Heart right ventricle (tissue), 16 donors: ENCODE data around the gene ELFN1. TPM values are rescaled to one million over a fixed set of nuclear protein-coding genes. Genes with fewer than 3 reads are reported as not detected.
A peak's percentile ranks its signal among the peaks of the same experiment; 100 is the strongest.

ENCODE experiments used
- ATAC-seq, 8 donors: fragments of 200-7000 bp; cut with Tn5 transposase; one replicate each; pipeline ENCODE4 v1.9.1; 2020; ENCODE audit warnings: mild to moderate bottlenecking in 8 of 8, moderate library complexity in 8 of 8, moderate number of reproducible peaks in 1 of 8
- DNase-seq, 2 donors: peaks; one replicate each; pipeline ENCODE4 v3.0.0-alpha.2; 2020
- H3K27ac ChIP-seq, 10 donors: fragments of 200-600 bp; sonication (generic) in 2 of 10; one replicate each; pipeline versions ENCODE4 v1.5.0 to v1.8.0; 2020 to 2022; ENCODE audit warnings: mild to moderate bottlenecking in 3 of 10
- H3K27me3 ChIP-seq, 7 donors: fragments of 200-600 bp; one replicate each; pipeline ENCODE4 v1.8.0; 2021 to 2022; ENCODE audit warnings: mild to moderate bottlenecking in 2 of 7
- H3K36me3 ChIP-seq, 9 donors: fragments of 200-600 bp; sonication (generic) in 1 of 9; one replicate each; pipeline versions ENCODE4 v1.5.0 to v1.8.0; 2020 to 2022; ENCODE audit warnings: mild to moderate bottlenecking in 2 of 9
- H3K4me1 ChIP-seq, 9 donors: fragments of 200-600 bp; sonication (generic) in 1 of 9; one replicate each; pipeline versions ENCODE4 v1.5.0 to v1.8.0; 2020 to 2022; ENCODE audit warnings: mild to moderate bottlenecking in 4 of 9
- H3K4me3 ChIP-seq, 10 donors: fragments of 200-600 bp; sonication (generic) in 2 of 10; one replicate each; pipeline versions ENCODE4 v1.5.0 to v1.8.0; 2020 to 2022; ENCODE audit warnings: mild to moderate bottlenecking in 7 of 10, moderate library complexity in 2 of 10
- H3K9me3 ChIP-seq, 11 donors: fragments of 200-600 bp in 10 of 11; sonication (generic) in 2 of 11; one replicate each; pipeline versions ENCODE4 v1.5.0 to v1.8.0; 2013 to 2022; ENCODE audit warnings: mild to moderate bottlenecking in 2 of 11, control low read depth in 1 of 11, moderate library complexity in 1 of 11
- WGBS, 2 donors: extraction: QIAGEN DNeasy Blood & Tissue Kit; methylation state at CpG; one replicate each; pipeline ENCODE4 v1.1.7; 2013; ENCODE audit warnings: inconsistent platforms in 1 of 2; 5-methylcytosine and 5-hydroxymethylcytosine counted together
- intact Hi-C, 10 donors: fragments of 100-400 bp; cut with DNase I; formaldehyde crosslinking; loops; one replicate each; pipeline versions ENCODE4 v1.11.1 to v1.14.2; 2022
- long read RNA-seq, 3 donors: library from polyadenylated mRNA; unstranded; transcript quantifications; one replicate each; pipeline ENCODE4 v2.0.0, GENCODE V29; 2020 to 2021
- polyA plus RNA-seq, 2 donors: library from polyadenylated mRNA; stranded (reverse); fragments of 200-250 nt; gene quantifications; one replicate each; pipeline ENCODE4 v1.2.3, GENCODE V29; 2013
- total RNA-seq, 10 donors: library from RNA; stranded (reverse); fragmentation: NEBNext Ultra II Directional in 3 of 10; extraction: Animal tissue kit (Norgen Biotek cat#: 25700) in 3 of 10; gene quantifications; one replicate each; pipeline versions ENCODE4 v1.2.1 to v1.2.4, GENCODE V29; 2021 to 2023
- TF ChIP-seq, protein P1 (sequence below), 9 donors: fragments of 200-600 bp; sonication (generic) in 2 of 9; IDR thresholded peaks; one replicate each; pipeline versions ENCODE4 v1.5.0 to v1.8.0; 2021 to 2022; ENCODE audit warnings: antibody characterized with exemption in 9 of 9, mild to moderate bottlenecking in 5 of 9, moderate library complexity in 1 of 9
- donor health status: Arrhythmogenic right ventricular cardiomyopathy.
- donor health status: ischemic (EF 13 %, LVEDD 7.1; RV severe dilation, severe dysfunction).
- donor health status: healthy with polysubstance abuse.
- donor health status: DM: no; HTN: yes; CAD: no.
- donor health status: DM: no; HTN: no; CAD: no.
- donor health status: ischemic (EF 25% LVEDD 6.9; RV normal size, moderate dysfunction).
- donor health status: ischemic (EF 25% LVEDD 5.7; RV mildly dilated, moderate dysfunction).
- donor health status: healthy.
- donor health status: DM: yes; HTN: yes; CAD: no.
- donor health status: Ischemic cardiomyopathy.
- donor health status: ischemic (EF 35%, LVEDD 5.7; RV mildly dilated, moderate dysfunction).
- donor health status: nonischemic (EF 11% LVEDD 7.7; RV severe dilation, severe dysfunction).
- donor health status: DM: yes; HTN: yes; CAD: no.
- donor health status: PGD.
- donor health status: ischemic (EF 29% LVEDD 5.4; RV normal size, mild dysfunction).
- donor health status: nonischemic (EF 23%, LVEDD 6.1; RV moderate dilation, normal function).

Gene ELFN1
- total RNA-seq, result 1 to 10 TPM; 3.4 to 9.5 (median 6.4) TPM
- polyA plus RNA-seq, result 1 to 10 TPM; 3.0 to 5.7 TPM
- long read RNA-seq, donor 1, result 0 reads
- long read RNA-seq, donor 2, partial matches to known transcripts, result 8 of 9 reads
- long read RNA-seq, donor 2, other reads (novel, unspliced or antisense), result 1 of 9 reads
- long read RNA-seq, donor 3, partial matches to known transcripts, result 0 of 11 reads
- long read RNA-seq, donor 3, other reads (novel, unspliced or antisense), result 11 of 11 reads

DNA sequence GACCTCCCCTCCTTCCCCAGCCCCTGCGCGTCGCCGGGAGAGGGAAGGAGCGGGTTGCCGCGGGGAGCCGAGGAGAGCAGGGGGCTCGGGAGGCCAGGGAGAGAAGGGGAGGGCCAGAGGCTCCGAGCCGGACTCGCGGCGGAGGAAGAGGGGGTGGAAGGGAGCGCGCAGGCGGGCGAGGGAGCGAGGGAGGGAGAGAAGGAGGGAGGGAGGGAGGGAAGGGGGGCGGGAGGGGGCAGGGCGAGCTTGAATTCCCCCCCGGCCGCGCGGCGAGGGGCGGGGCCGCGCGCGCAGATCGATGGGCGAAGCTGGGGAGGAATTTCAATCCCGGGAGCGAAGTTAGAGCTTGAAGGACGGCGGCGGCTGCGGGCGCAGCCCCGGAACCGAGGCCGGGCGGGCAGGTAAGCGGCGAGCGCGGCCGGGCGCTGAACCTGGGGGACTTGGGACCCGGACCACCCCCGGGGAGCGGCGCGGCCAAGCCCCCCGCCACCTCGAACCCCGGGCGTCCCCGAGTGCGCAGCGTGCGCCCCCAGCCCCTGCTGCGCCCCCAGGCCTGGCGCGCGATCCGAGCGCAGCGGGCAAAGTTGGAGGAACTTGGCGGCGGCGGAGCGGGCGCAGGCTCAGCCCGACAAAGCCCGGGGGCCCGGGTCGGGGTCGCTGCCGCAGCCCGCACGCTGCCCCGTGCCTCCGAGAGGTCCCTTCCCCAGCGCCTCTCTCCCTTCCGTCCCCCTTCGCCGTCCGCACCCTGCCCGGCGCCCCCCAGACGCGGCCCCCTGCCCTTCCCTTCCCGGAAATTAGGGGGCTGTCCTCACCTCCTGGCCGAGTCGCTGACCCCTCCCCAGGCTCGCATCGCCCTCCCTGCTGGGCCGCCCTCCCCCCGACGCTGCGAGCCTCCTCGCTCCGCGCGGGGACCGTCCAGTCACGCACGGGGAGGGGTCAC, at the start of gene ELFN1:
Gene ELFN1 (plus strand): TSS at position 324 of the 940 bp plus-strand sequence. CDS start 74,320 bp downstream, outside the sequence.
- ATAC-seq, result peak in 3 of 8 donors; percentile 9 to 27 (median 16)
- Histone ChIP-seq H3K27ac (peak within 1 kb of the TSS in 6 of 10 donors; percentile 44 to 91 (median 76)), H3K36me3 (no peaks in the 10 kb centered on the region), H3K27me3 (peaks cover 0 to 83% (median 37%) of the 10 kb centered on the region in 7 donors), H3K9me3 (no peaks in the 10 kb centered on the region), H3K4me3 (peak within 1 kb of the TSS; percentile 41 to 56 (median 50)), H3K4me1 (peaks cover 13 to 52% (median 41%) of the 10 kb centered on the region in 9 donors)
- WGBS, 2 donors, result 3 to 10% methylated on average over 76 to 99 of the region's 110 CpGs
- intact Hi-C loops, result loop anchor here in 9 of 10 donors (2.0 to 10.0 kb wide), 8 partner anchors 72 to 675 kb away; no protein-coding TSS in a partner anchor
- peak in 1 of 2 donors; percentile 52 for DNase-seq
- TF ChIP-seq, protein P1, sequence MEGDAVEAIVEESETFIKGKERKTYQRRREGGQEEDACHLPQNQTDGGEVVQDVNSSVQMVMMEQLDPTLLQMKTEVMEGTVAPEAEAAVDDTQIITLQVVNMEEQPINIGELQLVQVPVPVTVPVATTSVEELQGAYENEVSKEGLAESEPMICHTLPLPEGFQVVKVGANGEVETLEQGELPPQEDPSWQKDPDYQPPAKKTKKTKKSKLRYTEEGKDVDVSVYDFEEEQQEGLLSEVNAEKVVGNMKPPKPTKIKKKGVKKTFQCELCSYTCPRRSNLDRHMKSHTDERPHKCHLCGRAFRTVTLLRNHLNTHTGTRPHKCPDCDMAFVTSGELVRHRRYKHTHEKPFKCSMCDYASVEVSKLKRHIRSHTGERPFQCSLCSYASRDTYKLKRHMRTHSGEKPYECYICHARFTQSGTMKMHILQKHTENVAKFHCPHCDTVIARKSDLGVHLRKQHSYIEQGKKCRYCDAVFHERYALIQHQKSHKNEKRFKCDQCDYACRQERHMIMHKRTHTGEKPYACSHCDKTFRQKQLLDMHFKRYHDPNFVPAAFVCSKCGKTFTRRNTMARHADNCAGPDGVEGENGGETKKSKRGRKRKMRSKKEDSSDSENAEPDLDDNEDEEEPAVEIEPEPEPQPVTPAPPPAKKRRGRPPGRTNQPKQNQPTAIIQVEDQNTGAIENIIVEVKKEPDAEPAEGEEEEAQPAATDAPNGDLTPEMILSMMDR (IDR thresholded peaks at IDR 0.05), result no peak

DNA sequence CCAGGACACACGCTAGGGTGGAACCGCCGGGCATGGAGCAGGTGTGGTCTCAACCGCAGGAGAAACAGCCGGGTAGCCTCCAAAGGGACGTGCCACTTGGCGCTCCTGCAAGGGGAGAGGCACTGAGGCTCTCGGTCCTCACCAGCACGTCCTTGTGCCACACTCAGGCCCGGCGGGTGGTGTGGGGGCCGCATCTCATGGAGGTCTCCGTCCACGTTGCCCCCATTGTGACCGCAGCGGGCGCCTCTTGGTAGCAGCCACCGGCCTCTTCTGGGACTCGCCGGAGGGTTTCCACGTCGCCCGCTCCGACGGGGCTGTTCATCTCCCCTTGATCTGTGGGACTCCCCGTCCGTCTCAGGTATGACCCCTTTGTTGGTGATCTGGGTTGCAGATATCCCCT, 49.2 kb upstream of the ELFN1 start:
- peaks cover 0 to 2% (median 0%) of the 10 kb centered on the region in 7 donors for H3K27me3 ChIP-seq
- no peak overlapping the region for H3K4me3 ChIP-seq
- TF ChIP-seq, protein P1 (IDR thresholded peaks at IDR 0.05), result no peak
- H3K9me3 ChIP-seq, result no peaks in the 10 kb centered on the region
- intact Hi-C loops, result no loop called here
- H3K27ac ChIP-seq, result no peak overlapping the region
- H3K4me1 ChIP-seq, result no peaks in the 10 kb centered on the region
- ATAC-seq, result no peak
- 91% methylated on average over 27 of the region's 27 CpGs for WGBS, 2 donors
- no peaks in the 10 kb centered on the region for H3K36me3 ChIP-seq
- no peak for DNase-seq

DNA sequence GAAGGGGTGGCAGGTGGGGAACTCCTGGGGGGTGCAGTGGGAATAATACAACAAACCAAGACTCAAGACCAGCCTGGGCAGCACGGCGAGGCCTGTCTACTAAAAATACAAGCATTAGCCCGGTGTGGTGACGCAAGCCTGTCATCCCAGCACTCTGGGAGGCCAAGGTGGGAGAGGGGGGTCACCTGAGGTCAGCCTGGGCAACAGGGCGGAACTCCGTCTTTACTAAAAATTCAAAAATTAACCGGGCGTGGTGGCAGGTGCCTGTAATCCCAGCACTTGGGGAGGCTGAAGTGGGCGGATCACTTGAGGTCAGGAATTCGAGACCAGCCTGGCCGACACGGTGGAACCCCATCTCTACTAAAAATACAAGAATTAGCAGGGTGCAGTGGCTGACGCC, 48.4 kb upstream of the ELFN1 start:
- 88 to 89% methylated on average over 13 of the region's 13 CpGs for whole genome bisulfite sequencing, 2 donors
- ATAC-seq (no peak), DNase-seq (no peak)
- peaks cover 0 to 2% (median 0%) of the 10 kb centered on the region in 7 donors for H3K27me3 ChIP-seq
- TF ChIP-seq, protein P1 (IDR thresholded peaks at IDR 0.05), result no peak
- no peak overlapping the region for H3K27ac ChIP-seq
- no peaks in the 10 kb centered on the region for H3K4me1 ChIP-seq
- no peaks in the 10 kb centered on the region for H3K36me3 ChIP-seq
- intact Hi-C loops, result no loop called here
- peaks cover 0 to 2% (median 0%) of the 10 kb centered on the region in 11 donors for H3K9me3 ChIP-seq
- H3K4me3 ChIP-seq, result no peak overlapping the region

DNA sequence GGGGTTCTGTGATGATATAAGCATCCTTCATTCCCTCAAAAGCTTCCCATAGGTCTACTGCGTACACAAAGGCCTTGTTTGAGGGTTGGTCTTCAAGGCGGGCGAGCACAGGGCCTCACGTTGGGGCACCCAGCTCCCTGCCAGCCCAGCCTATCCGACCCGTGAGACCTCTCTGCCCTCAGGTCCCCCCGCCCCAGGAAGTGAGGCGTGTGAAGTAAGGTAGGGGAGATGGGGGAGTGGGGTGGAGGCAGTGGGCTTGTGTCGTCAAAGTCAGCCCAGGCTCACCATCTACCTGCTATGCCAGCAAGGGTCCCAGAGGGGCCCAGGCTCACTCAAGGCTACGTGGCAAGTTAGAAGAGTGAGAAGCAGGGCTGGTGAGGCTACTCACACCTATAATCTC, 47.6 kb upstream of the ELFN1 start:
- peaks cover 0 to 9% (median 0%) of the 10 kb centered on the region in 11 donors for H3K9me3 ChIP-seq
- H3K27ac ChIP-seq, result no peak overlapping the region
- no peak overlapping the region for H3K4me3 ChIP-seq
- no peaks in the 10 kb centered on the region for H3K36me3 ChIP-seq
- intact Hi-C loops, result no loop called here
- 86 to 88% methylated on average over 10 of the region's 10 CpGs for WGBS, 2 donors
- peaks cover 0 to 2% (median 0%) of the 10 kb centered on the region in 7 donors for H3K27me3 ChIP-seq
- TF ChIP-seq, protein P1 (IDR thresholded peaks at IDR 0.05), result no peak
- H3K4me1 ChIP-seq, result no peaks in the 10 kb centered on the region
- ATAC-seq, result no peak
- DNase-seq, result no peak
